DOHH2 (cell line): ENCODE results near the gene CAMKMT.

ENCODE experiments used
- EZH2phosphoT487 ChIP-seq: fragments of 200-600 bp; sonication (generic); IDR thresholded peaks from 2 replicates; pipeline ENCODE4 v1.6.1; 2017; ENCODE audit warnings: borderline replicate concordance, mild to moderate bottlenecking, antibody characterized with exemption, low read length, moderate library complexity, mixed read lengths
- TF ChIP-seq, protein P1 (sequence below): fragments of 200-600 bp; sonication (generic); IDR thresholded peaks from one replicate; pipeline ENCODE4 v1.5.1; 2014; ENCODE audit warnings: antibody characterized with exemption, mild to moderate bottlenecking, low read depth, low read length; ENCODE audit not compliant: poor library complexity, severe bottlenecking

DNA sequence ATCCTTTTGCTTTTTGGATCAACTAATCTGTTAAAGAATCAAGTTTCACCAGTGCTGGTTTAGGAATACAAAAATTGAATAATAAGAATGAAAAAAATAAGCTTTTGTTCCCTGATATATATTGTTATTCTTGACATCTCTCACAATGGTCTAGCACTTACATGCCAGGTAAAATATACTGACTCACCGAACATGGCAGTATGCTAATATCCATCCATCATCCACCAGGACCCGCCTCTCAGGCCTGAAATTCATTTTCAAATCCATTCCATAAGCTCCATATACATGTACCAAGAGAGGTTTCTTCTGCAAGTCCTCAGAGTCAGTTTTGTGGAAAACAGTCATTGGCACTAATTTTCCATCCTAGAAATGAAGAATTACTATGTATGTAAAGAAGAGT, 33.0 kb upstream of the CAMKMT start:
- TF ChIP-seq, protein P1, sequence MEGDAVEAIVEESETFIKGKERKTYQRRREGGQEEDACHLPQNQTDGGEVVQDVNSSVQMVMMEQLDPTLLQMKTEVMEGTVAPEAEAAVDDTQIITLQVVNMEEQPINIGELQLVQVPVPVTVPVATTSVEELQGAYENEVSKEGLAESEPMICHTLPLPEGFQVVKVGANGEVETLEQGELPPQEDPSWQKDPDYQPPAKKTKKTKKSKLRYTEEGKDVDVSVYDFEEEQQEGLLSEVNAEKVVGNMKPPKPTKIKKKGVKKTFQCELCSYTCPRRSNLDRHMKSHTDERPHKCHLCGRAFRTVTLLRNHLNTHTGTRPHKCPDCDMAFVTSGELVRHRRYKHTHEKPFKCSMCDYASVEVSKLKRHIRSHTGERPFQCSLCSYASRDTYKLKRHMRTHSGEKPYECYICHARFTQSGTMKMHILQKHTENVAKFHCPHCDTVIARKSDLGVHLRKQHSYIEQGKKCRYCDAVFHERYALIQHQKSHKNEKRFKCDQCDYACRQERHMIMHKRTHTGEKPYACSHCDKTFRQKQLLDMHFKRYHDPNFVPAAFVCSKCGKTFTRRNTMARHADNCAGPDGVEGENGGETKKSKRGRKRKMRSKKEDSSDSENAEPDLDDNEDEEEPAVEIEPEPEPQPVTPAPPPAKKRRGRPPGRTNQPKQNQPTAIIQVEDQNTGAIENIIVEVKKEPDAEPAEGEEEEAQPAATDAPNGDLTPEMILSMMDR = no peak
- TF ChIP-seq EZH2phosphoT487 = no peak
